Stimulated activated CD8-positive, alpha-beta memory T cell treated with anti-CD3 and anti-CD28 coated beads, Interleukin-4, amount 100 ng/mL, for 4 hours (primary cell): ENCODE results near the gene ZNF662.
"Not testable (repeated sequence)": the region's sequence is repeated elsewhere in the genome, so short reads cannot be mapped to it uniquely, and the experiment has no call there.

Source experiments
- DNase-seq, 2 donors: peaks; one replicate each; pipeline ENCODE4 v3.0.0-alpha.2; 2020; ENCODE audit warnings: low read depth in 2 of 2, low spot score in 1 of 2

ZNF662 gene

DNA sequence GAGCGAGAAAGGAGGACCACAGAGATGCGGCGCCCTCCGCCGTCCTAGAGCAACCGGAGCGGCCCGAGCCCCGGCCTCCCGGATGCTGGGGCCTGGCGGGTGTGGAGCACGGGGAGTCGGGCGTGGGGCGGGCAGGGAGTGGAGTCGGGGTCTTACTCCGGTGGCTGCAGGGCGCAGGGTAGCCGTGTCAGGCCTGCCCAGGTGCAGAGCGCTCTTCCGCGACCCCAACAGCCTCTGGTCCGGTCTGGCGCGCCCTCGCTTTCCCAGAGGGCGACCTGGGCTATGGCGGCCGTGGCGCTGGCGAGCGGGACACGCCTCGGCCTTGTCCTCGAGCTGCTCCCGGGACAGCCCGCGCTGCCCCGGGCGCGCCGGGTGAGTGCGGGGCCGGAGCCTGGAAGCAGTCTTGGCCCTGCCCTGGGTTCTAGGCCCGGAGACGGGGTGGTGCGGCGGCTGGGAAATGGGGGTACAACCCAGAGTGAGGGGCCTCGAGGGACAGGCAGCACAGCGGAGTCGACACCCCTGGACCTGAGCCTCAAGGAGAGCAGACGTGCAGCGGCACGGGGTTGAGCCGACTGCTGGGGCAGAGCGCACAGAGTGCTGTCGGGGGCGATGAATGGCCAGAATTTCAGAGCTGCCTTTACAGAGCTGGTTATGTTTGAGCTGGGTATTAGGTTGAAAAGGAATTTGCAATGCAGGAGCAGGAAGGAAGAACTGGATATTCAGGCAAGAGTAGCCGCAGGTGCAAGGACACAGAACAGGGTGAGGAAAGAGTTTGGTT is at the start of gene ZNF662:
Gene ZNF662, plus strand, starts transcription at position 73 of the 778 bp plus-strand sequence. CDS start 1,973 bp downstream, outside the sequence.
- DNase-seq: no peak

DNA sequence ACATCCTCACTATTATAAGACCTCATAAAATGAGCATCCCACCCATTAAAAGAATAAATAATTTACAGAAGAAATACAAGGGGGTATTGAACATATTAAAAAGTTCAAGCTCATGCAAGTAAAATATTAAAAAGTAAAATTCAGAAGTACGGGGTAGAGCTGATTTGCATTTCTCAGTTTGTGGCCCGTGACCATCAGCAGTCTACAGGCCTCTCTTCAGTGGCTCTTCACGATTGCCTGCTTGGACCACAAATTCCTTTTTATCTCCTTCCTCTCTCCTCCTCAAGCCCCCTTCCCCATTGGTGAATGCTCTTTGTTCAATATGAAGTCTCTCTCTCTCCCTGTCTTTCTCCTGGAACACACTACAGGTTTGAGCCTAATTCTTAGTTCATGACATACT is 49.4 kb upstream of the ZNF662 start:
- DNase-seq: no peak

DNA sequence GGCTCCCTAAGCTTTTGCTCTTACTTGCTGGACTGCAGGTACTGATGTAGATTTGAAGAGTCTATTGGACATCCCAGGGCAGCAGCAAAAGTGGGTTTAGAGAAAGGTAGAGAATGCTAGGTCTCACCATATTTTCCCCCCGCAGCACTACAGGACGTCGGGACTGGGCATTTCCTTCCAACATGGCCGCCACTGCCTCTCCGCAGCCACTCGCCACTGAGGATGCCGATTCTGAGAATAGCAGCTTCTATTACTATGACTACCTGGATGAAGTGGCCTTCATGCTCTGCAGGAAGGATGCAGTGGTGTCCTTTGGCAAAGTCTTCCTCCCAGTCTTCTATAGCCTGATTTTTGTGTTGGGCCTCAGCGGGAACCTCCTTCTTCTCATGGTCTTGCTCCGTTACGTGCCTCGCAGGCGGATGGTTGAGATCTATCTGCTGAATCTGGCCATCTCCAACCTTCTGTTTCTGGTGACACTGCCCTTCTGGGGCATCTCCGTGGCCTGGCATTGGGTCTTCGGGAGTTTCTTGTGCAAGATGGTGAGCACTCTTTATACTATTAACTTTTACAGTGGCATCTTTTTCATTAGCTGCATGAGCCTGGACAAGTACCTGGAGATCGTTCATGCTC is 41.5 kb upstream of the ZNF662 start:
- DNase-seq: no peak

DNA sequence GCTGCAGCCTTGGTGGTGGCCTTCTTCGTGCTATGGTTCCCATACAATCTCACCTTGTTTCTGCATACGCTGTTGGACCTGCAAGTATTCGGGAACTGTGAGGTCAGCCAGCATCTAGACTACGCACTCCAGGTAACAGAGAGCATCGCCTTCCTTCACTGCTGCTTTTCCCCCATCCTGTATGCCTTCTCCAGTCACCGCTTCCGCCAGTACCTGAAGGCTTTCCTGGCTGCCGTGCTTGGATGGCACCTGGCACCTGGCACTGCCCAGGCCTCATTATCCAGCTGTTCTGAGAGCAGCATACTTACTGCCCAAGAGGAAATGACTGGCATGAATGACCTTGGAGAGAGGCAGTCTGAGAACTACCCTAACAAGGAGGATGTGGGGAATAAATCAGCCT is 40.7 kb upstream of the ZNF662 start:
- no peak for DNase-seq

DNA sequence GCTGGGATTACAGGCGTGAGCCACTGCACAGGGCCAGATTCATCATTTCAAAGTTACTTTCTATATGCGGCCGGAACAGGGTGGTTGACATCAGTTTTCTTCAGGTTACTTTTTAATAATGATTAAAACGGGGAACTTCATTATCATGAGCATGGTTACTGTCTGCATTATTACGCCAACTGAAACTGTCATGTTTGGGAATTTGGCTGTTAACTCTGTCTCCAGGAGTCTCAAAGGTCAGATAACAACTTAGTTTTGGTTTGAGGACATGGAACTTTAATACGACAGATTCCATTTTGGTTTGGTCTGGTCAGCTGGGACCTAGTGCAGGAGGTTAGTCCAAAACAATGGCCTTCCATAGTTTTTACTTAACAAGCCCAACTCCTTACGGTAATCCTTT is 38.8 kb upstream of the ZNF662 start:
- no peak for DNase-seq

DNA sequence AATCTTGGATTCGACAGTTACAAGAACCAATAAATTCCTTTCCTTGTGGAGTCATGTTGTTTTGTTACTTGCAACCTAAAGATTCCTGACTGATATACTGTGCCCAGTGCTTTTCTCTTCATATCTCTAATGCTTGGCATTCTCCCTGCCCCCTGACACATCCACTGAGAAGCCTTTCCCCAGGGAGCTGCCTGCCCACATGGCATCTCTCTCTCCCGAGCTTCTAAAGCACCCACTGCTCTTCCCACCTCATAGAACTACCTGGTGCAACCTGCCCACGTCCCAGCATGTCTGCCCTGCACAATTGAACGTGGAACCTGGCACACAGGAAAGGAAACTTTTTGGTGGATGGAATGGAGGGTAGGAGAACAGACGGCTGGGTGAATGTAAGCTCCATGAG is 37.1 kb upstream of the ZNF662 start:
- no peak for DNase-seq

DNA sequence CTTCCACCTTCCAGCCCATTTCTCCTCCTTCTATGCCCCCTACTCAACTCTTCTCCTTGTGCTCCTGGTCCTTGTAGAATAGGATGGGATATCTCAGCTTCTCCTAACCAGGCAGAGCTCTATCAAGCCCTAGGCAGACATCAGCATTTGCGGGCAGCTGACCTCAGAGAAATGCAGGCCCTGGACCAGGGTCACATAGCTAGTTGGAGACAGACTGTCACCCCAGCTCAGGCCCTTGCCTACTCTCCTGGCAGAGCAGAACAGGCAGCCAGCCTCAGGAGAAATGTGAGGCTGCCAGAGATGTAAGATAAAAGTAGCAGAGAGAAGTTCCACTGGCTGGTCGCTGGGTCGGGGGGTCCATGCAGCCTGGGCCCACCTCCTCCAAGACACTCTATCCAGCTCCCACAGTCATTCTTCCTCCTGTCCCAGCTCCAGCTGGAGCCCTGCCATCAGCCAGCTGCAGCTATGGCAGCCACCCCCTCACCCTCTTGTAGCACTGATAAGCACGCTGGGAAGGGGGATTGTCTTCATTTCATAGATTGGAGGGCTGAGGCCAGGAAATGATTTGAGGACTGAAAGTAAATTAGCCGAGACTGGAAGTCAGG is 34.2 kb upstream of the ZNF662 start:
- no peak for DNase-seq

DNA sequence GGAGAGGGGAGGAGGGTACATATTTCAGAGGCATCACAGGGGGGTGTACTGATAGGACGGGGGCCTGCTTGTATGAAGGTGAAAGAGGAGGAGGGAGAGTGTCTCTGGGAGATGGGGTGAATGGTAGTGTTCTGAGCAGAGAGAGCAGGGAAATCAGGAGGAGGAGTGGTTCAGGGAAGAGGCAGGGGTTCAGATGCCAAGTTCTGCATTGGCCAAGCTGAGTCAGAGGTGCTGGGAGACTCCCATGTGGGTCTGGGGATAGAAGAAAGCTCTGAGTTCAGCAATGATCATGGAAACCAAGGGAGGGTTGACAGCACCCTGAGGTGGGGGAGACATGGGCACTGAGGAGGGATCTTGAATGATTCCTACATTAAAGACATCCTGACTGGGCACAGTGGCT is 33.2 kb upstream of the ZNF662 start:
- no peak for DNase-seq

DNA sequence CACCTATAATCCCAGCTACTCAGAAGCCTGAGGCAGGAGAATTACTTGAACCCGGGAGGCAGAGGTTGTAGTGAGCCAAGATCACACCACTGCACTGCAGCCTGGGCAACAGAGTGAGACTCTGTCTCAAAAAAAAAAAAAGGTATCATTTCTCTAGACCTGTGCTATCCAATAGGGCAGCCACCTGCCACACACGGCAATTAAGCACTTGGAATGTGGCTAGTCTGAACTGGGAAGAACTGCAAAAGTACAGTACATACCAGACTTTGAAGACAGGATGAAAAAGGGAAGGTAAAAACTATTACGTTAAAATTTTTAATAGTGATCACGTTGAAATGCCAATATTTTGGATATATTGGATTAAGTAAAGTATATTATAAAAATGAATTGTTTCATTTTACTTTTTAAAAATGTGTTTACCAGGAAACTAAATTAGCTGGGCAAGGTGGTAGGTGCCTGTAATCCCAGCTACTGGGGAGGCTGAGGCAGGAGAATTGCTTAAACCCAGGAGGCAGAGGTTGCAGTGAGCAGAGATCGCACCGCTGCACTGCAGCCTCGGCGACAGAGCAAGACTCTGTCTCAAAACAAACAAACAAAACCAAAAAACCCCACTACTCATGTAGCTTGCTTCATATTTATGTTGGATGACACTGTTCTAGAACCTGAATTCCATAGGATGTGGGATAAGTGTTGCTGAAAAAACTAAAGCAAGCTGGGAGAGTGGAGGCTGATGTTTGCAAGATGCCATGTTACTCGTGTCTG is 32.5 kb upstream of the ZNF662 start:
- no peak for DNase-seq

DNA sequence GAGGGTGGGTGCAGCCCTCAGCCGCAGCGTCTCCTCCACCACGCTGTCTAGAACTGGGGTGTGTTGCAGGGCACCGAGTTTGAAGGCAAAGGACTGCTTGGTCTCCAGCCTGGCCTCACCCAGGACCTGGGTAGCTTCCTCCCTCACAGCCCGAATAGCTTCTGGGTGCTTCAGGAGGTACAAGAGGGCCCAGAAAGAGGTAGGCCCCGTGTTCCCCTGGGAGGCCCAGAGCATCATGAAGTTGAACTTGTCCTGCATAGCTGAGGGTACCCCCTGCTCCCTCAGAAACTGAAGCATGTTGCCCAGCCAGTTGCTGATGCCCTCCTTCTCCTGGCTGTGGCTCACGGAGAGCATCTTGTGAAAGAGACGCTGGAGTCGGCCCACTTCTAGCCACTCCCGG is 31.2 kb upstream of the ZNF662 start:
- DNase-seq: no peak

DNA sequence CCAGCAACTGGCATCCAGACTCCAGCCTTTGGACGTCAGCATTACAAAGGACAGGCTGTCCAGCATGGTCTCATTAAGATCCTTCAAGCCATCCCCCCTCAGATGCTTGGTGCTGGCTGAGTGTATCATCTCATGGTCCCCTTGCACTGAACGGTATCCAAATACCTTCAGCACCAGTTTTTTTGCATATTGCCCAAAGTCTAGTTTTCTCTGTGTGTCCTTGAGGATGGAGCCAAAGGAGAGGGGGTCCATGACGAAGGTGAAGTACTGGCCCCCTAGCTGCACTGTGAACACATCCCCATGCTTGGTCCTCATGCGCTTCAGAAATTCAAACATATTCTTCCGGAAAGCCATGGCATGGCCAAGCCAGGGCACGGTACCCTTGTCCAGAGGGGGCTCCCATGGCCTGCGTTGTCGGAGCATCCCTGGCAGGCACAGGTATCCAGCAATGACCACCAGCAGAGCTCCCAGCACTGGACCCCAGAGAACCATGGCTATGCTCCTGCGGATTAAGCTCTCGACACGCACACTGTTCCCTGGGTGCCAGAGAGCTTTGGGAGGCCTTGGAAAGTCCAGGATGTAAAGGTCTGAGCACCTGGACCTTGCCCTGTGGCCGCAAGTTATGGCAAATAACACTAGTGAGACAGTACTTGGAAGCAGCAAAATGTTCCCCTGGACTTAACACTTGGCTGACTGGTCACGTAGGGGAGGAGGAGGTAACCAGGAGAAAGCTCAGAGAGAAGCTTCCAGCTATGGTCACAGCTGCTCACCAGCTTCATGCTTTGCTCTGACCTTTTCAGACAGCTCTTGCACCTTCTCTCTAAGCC is 30.4 kb upstream of the ZNF662 start, which contains the start of gene CYP8B1:
Gene CYP8B1, minus strand, starts transcription at position 555 of the 827 bp plus-strand sequence. Its CDS starts 63 bp downstream, at position 492.
- no peak for DNase-seq

DNA sequence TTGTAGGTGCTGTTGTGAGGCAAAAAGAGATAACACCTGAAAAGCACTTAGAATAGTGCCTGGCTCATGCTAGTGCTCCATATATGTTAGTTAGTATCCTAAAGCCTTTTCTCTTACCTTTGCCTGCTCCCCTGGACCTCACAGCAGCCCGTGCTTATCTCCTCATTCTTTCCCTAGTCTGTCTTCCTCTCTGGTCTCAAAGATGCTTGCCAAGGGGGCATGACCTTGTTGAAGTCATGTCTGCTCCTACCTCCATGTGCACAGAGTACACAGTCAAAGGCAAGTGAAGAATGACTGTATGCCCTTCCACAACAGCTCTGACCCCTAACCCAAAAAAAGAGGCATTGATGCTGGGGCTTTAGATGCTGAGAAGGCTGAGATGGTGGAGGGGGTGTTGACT is 29.5 kb upstream of the ZNF662 start:
- DNase-seq: no peak

DNA sequence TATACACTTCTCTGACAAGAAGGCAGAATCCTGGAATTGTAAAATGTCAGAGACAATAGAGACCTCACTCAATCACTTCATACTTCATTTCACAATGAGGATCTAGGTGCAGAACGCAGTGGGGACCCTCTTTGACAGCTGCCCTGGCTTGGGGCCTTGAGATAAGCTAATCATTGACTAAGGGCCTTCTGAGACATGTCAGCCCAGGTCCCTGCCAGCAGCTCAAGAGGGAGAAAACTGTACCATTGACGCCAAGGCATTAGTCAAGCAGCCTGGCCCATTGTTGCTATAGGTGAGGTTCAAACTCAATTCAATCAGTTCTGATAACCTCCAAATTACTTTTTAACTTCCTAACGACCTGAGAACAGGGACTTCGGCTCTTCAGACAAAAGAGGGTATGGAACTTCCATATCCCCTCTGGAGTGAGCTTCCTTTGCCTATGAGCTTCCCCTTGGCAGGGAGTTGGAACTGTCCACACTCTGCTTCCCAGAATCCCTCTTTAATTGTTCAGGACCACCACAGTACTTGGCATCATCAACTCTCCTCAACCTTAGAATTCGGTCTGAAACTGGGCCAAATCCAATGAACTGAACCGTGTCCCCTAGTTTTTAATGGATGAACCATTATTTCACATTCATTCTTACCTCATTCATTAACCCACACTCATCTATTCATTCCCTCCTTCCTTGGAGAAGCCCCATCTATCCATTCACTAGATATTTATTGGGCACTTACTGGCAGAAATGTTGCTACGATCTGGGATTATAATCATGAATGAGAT is 28.8 kb upstream of the ZNF662 start:
- DNase-seq: no peak

DNA sequence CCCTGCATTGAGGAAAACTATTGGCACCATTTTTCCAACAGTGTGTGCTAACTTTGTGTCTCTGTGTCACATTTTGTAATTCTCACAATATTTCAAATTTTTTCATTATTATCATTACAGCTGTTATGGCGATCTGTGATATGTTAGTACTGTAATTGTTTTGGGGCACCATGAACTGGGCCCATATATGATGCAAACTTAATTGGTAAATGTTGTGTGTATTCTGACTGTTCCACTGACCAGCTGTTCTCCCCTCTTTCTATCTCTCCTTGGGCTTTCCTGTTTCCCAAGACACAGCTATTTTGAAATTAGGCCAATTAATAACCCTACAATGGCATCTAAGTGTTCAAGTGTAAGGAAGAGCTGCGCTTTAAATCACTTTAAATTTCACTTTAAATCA is 28.1 kb upstream of the ZNF662 start:
- DNase-seq: no peak

DNA sequence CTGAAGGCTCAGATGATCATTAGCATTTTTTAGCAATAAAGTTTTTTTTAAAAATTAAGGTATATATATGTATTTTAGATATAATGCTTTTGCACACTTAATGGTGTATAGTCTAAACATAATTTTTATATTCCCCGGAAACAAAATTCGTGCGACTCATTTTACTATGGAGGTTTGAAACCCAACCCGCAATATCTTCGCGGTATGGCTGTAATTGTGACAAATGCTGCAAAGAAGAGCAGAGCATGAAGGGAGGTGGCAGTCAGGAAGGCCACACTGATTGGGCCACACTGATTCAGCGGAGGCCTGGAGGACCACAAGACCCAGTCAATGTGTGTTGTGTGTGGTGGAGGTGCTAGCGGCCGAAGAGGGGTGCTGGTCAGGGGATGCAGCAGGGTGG is 25.8 kb upstream of the ZNF662 start:
- no peak for DNase-seq

DNA sequence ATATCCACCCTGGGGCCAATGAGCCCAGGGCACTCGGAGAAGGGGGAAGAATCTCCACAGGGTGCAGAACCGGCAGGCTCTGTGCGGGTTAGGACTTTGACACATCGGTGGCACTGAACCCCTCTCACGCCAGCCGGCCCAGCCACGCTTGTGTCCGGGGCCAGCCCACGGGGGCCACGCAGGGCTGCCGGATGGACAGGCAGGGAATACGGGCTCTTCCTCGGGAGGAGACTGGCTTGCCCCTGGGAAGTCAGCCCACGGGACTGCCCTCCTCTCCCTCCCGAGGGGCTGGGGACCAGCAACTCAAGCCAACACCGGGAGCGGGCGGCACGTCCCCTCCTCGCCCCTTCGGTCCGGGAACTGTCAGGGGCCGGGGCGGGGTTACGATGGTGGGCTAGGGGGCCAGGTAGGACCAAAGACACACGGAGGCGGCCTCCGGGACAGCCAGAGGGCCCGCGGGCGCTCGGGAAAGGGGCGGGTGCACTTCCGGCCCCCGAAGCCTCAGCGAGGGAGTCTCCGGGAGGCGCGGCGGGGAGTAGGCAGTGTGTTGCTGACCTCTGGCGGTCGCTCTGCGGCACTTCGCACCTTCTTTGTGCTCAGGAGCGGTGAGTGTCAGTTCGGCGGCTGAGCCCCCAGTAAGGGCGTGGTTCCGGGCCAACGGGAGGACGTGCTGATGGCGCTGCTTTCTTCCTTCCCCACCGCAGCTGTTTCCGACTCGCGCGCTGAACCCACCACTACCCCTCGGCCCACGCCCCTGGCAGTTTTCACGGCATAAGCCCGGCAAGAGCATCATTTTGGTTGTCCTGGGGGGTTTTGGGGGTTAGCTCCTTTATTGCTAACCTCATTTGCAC is 25.1 kb upstream of the ZNF662 start:
- DNase-seq: peak; percentile 52 to 73

DNA sequence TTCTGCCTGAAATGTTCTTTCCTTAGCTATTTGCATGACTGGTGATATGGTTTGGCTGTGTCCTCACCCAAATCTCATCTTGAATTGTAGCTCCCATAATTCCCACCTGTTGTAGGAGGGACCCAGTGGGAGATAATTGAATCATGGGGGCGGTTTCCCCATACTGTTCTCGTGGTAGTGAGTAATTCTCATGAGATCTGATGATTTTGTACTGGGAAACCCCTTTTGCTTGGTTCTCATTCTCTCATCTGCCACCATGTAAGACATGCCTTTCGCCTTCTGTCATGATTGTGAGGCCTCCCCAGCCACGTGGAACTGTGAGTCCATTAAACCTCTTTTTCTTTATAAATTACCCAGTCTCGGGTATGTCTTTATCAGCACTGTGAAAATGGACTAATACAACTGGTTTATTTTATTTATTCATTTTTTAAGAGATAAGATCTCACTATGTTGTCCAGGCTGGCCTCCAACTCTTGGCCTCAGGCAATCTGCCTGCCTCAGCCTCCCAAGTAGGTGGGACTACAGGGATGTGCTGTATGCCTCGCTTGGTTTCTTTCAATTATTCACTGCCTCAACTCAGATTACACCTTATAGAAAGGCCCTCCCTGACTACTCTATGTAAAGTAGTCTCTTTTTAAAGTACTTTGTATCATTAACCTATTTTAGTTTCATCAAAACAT is 22.6 kb upstream of the ZNF662 start:
- DNase-seq: not testable (repeated sequence)

DNA sequence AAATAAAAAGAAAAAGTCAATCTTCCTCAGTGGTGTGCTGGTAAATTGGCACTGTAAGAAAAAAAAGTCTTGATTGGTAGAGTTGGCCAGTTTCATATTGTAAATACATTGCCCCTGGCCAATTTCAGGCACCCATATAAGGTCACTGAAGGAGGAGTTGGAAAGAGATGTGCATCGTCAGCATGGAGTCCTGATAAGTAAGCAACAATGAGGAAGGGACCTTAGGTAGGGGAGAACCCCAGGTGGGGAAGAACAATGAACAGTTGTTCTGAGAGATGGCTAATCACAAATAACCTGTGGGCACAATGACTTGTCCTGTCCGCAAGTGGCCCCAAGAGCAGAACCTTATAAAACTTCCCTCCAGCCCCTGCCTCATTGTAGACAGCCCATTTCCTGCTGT is 21.6 kb upstream of the ZNF662 start:
- no peak for DNase-seq
